Activated T-helper 2 cell treated with anti-CD3 and anti-CD28 coated beads, Interferon-gamma antibody, Interleukin-2, Interleukin-4, amounts not matched to agents 10 μg/mL and 5 μg/mL and 100 μg/mL, durations not matched to agents 14 hours and 24 hours and 36 hours (primary cell): ENCODE measurements around the gene CXorf49B. TPM values are rescaled to one million over a fixed set of nuclear protein-coding genes. Genes with fewer than 3 reads are reported as not detected.
"Not testable (repeated sequence)": the region's sequence is repeated elsewhere in the genome, so short reads cannot be mapped to it uniquely, and the experiment has no call there.

Experiments used
- DNase-seq: peaks from one replicate; pipeline ENCODE4 v3.0.0; 2021; ENCODE audit warnings: low spot score
- H3K27ac Mint-ChIP-seq: one replicate; pipeline ENCODE4 v1.8.0; 2021; ENCODE audit warnings: mixed read lengths
- H3K27me3 Mint-ChIP-seq: one replicate; pipeline ENCODE4 v1.8.0; 2021; ENCODE audit warnings: low read depth, mixed read lengths
- H3K36me3 Mint-ChIP-seq: one replicate; pipeline ENCODE4 v1.8.0; 2021; ENCODE audit warnings: low read depth, mixed read lengths
- H3K4me1 Mint-ChIP-seq: one replicate; pipeline ENCODE4 v1.8.0; 2021; ENCODE audit warnings: low read depth, mixed read lengths
- H3K4me3 Mint-ChIP-seq: one replicate; pipeline ENCODE4 v1.8.0; 2021; ENCODE audit warnings: low read depth, mild to moderate bottlenecking, moderate library complexity, mixed read lengths
- H3K9me3 Mint-ChIP-seq: one replicate; pipeline ENCODE4 v1.8.0; 2021; ENCODE audit warnings: mixed read lengths
- intact Hi-C: fragments of 100-400 bp; cut with micrococcal nuclease; formaldehyde crosslinking; loops from one replicate; pipeline ENCODE4 v1.15.1; 2023
- total RNA-seq: library from RNA; stranded (reverse); gene quantifications from 2 replicates; pipeline ENCODE4 v1.2.3, GENCODE V29; 2022

The CXorf49B gene
- total RNA-seq, 1 donor from 2014 or later: not detected

DNA sequence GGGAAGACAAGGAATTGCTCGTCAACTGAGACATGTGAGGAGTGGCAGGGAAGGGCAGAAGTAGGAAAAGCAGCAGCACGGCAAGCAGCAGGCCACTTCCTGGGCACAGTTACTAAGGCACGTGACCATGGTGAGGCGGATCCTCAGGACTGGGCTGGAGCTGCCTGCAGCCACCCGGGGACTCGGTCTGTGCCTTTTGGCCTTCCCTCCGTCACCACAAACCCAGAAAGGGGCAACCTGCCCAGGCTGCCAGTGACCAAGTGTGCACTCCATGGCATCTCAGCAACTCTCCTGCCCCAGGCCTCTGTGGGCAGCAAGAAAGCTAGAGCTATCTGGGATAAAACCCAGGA lies 19.8 kb downstream of the CXorf49B start:
- H3K4me1 Mint-ChIP-seq, H3K9me3 Mint-ChIP-seq, H3K36me3 Mint-ChIP-seq, H3K27me3 Mint-ChIP-seq, intact Hi-C loops, H3K4me3 Mint-ChIP-seq, H3K27ac Mint-ChIP-seq, DNase-seq: not testable (repeated sequence)

DNA sequence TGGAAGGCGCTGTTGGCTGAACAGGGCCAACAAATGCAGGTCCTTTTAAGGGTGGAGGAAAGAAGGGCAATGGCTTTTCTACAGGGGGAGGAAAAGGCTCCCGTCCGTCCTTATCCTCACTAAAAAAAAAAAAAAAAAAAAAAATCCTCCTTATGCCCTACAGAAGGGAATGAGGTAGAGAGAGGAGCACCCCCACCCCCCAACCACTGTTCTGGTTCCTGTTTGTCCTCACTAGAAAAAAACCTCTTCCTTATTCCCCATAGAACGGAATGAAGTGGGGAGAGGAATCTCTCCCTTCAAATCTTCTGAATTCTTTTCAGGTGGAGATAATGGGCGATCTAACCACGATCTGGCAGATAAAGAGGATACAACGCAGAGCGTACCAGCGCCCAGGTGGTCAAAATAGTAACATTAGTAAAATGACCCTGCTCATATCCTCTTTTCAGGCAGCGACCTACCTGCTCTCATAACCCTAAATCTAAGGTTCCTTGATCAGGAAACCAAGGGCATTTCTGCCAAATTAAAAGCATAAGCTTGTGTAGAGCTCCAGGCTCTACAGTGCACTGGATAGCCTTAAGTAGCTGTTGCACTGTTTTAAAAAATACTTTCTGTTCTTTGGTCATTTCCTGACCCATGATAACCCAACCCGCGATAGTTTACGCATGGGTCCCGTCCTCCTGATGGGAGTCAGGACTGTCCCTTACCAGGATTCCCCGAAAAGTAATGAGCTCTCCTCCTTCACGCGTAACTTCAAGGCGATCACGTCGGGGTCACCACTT lies 20.6 kb downstream of the CXorf49B start:
- not testable (repeated sequence) for H3K4me3 Mint-ChIP-seq

DNA sequence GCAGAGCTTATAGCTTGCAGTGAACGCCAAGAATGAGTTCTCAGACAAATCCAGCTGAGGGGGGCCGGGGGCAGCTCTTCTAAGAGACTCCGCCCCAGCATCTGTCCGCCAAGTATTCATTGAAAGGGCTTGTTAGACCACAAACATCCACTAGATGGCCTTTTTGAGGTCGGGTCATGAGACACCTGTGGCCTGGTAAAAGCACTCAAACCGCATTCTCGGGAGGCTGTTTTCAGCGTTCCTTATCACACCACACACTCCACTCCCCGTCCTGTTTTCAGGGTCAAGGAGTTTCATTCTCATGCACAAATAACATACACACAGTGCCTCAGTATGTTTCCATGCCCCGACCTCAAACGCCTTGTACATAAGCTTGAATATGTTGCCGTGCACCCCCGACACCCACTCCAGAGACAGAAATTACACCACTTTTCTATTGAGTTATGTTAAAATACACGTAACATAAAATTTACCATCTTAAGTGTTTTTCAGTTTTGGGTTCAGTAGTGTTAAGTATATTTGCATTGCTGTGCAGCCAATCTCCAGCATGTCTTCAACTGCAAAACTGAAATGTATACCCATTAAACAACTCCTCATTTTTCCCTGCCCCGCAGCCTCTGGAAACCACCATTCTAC lies 21.3 kb downstream of the CXorf49B start:
- H3K4me3 Mint-ChIP-seq, H3K27ac Mint-ChIP-seq, DNase-seq, intact Hi-C loops, H3K9me3 Mint-ChIP-seq, H3K4me1 Mint-ChIP-seq, H3K36me3 Mint-ChIP-seq, H3K27me3 Mint-ChIP-seq: not testable (repeated sequence)

More for the DNA sequence above, 20.6 kb downstream of the CXorf49B start:
- H3K36me3 Mint-ChIP-seq, H3K27me3 Mint-ChIP-seq, H3K27ac Mint-ChIP-seq, H3K4me1 Mint-ChIP-seq, H3K9me3 Mint-ChIP-seq, intact Hi-C loops, DNase-seq: not testable (repeated sequence)

DNA sequence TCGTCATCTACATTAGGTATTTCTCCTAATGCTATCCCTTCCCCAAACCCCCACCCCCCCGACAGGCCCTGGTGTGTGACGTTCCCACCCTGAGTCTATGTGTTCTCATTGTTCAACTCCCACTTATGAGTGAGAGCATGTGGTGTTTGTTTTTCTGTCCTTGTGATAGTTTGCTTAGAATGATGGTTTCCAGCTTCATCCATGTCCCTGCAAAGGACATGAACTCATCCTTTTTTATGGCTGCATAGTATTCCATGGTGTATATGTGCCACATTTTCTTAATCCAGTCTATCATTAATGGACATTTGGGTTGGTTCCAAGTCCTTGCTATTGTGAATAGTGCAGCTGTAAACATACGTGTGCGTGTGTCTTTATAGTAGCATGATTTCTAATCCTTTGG lies 43.3 kb downstream of the CXorf49B start:
- H3K27ac Mint-ChIP-seq: not testable (repeated sequence)

DNA sequence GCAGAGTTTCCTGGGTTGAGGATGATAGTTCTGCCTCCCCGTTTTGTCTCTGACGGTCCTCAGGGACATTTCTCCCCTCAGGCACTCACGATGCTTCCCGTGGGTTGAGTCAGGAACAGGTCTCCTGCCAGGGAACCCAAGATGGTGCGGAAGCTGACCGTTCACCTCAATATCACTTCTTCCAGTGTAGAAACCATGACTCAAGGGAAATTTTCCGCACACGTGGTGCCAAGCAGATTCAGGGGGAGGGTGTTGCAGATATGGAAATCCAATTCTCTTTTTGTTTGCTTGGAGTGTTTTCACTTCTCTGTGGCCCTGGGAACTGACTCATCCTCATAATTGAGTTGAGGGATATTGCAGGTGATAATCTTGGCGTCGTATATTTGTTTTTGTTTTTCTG lies 46.7 kb downstream of the CXorf49B start:
- Mint-ChIP-seq H3K36me3 (no peaks in the 10 kb centered on the region), H3K4me3 (no peak overlapping the region), H3K27ac (no peak overlapping the region), H3K4me1 (no peaks in the 10 kb centered on the region), H3K9me3 (no peaks in the 10 kb centered on the region), H3K27me3 (no peaks in the 10 kb centered on the region)
- intact Hi-C loops: no loop called here
- no peak for DNase-seq

More for the DNA sequence above, 43.3 kb downstream of the CXorf49B start:
- H3K36me3 Mint-ChIP-seq, H3K9me3 Mint-ChIP-seq, intact Hi-C loops, H3K4me3 Mint-ChIP-seq, H3K4me1 Mint-ChIP-seq, H3K27me3 Mint-ChIP-seq, DNase-seq: not testable (repeated sequence)

DNA sequence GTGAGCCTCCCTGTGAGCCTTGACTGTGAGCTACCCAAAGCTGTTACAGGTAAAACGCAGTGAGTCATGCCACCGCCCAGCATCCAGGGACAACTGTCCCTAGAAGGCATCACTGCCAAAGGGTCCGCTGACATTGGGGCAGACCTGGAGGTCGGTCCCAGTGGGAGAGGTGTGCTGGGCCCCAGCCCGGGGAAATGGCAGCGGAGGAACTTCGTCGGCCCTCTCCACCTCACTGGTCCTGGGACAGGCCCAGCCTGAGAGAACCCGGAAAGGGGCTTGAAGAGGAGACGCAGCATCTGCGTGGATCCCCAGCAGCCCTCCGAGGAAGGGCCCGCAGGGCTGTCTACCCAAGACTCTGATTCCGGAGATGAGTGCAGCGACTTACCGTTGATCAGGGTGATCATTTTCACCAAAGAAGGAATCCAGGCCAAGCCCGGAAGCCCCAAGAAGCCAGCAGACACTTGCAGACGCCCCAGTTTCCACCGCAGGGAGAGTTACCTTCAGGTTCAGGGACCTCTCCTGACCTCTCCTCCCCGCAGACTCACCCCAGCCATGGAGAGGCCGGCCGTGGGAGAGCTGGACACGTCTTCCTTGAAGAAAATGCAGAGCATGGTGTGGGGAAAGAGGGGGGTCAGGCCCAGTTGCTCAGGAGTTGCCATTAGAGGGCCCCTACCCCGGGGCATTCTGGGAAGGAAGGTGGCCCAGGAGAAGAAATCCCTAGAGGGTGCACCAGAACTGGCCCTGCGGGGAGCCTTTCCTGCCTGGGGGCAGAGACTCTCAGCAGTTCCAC lies 51.2 kb downstream of the CXorf49B start:
- no peak for DNase-seq
- no peaks in the 10 kb centered on the region for H3K27me3 Mint-ChIP-seq
- H3K4me1 Mint-ChIP-seq: no peaks in the 10 kb centered on the region
- H3K9me3 Mint-ChIP-seq: no peaks in the 10 kb centered on the region
- H3K36me3 Mint-ChIP-seq: no peaks in the 10 kb centered on the region
- intact Hi-C loops: no loop called here
- H3K27ac Mint-ChIP-seq: no peak overlapping the region
- no peak overlapping the region for H3K4me3 Mint-ChIP-seq

DNA sequence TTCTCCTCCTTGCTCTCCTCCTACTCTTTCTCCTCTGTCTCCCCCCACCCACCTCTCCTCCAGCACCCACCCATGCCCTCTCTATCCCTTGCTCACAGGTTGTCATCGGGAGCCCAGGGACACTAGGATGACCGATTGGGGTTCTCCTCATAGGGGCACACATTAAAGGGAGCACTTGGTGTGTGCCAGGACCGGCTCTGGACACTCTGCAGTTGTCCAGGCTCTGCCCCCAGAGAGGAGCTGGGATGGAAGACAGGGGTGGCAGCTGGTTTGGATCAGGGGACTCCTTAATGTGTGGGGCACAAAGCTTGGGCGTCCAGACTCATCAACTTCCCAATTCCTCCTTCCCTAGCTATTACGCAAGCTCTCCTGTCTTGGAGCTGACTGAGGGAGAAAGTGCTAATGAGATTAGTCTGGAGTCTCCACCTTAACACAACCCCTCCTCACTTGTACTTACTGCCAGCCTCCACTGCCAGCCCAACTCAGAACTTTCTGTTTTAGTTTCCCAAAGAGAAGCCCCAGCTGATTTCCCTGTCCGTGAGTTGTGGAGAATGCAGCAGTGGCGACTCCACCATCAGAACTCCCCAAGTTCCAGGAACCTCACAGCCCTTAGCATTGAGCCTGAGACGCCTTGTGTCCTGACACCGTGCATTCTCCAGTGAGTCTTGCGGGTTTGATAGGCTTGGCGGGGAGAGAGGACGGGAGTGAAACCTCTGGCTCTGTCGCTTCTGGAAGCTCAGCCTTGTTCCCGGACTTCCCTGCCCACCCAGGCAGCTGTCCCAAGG lies 52.2 kb downstream of the CXorf49B start:
- no peaks in the 10 kb centered on the region for H3K4me1 Mint-ChIP-seq
- H3K27ac Mint-ChIP-seq: no peak overlapping the region
- H3K9me3 Mint-ChIP-seq: no peaks in the 10 kb centered on the region
- intact Hi-C loops: no loop called here
- DNase-seq: no peak
- H3K36me3 Mint-ChIP-seq: no peaks in the 10 kb centered on the region
- no peak overlapping the region for H3K4me3 Mint-ChIP-seq
- no peaks in the 10 kb centered on the region for H3K27me3 Mint-ChIP-seq

DNA sequence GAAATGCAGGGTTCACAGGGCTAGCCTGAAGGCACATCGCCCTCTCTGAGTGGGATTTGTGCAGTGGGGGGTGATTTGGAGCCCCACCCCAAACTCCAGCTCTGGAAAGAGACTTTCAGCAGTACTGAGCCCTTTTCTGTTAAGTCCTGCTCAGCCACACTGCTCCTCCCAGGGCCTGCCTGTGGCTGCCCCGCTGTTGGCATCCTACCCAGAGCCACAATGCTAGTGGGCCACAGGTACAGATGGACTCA lies 52.7 kb downstream of the CXorf49B start:
- H3K27ac Mint-ChIP-seq: no peak overlapping the region
- H3K4me3 Mint-ChIP-seq: no peak overlapping the region
- no peaks in the 10 kb centered on the region for H3K9me3 Mint-ChIP-seq
- no peak for DNase-seq
- intact Hi-C loops: no loop called here
- no peaks in the 10 kb centered on the region for H3K4me1 Mint-ChIP-seq
- H3K27me3 Mint-ChIP-seq: no peaks in the 10 kb centered on the region
- no peaks in the 10 kb centered on the region for H3K36me3 Mint-ChIP-seq

Other genes with a start within 250 kb of the CXorf49B start
- 224 and 231 TPM in 2 replicates for gene OGT, start 230.2 kb upstream of the CXorf49B start, total RNA-seq
- gene GCNA, start 184.9 kb upstream of the CXorf49B start, total RNA-seq: 3.4 and 3.5 TPM in 2 replicates
- 11.1 and 11.4 TPM in 2 replicates for gene CXCR3, start 144.8 kb upstream of the CXorf49B start, total RNA-seq
- gene CXorf49, start 45.1 kb upstream of the CXorf49B start, total RNA-seq: not detected in 2 replicates
- gene NHSL2, start 147.5 kb downstream of the CXorf49B start, total RNA-seq: 0.41 and 0.43 TPM in 2 replicates